Measurements from ENCODE around the gene IL11.

DNA sequence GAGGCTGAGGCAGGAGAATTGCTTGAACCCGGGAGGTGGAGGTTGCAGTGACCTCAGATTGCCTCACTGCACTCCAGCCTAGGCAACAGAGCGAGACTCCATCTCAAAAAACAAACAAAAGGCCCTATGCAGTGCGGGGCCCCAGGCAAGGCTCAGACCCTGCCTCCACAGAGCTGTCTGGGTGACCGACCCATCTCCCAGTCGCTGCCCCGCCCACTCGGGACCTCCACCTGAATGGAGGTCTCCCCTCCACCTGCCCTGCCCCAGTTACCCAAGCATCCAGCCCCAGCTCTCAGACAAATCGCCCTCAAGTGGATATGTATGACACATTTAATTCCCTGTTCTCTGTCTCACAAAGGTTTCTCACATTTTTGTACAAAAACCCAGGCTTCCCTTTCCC, 5.0 kb downstream of the IL11 start:
- TF ChIP-seq, protein P1, sequence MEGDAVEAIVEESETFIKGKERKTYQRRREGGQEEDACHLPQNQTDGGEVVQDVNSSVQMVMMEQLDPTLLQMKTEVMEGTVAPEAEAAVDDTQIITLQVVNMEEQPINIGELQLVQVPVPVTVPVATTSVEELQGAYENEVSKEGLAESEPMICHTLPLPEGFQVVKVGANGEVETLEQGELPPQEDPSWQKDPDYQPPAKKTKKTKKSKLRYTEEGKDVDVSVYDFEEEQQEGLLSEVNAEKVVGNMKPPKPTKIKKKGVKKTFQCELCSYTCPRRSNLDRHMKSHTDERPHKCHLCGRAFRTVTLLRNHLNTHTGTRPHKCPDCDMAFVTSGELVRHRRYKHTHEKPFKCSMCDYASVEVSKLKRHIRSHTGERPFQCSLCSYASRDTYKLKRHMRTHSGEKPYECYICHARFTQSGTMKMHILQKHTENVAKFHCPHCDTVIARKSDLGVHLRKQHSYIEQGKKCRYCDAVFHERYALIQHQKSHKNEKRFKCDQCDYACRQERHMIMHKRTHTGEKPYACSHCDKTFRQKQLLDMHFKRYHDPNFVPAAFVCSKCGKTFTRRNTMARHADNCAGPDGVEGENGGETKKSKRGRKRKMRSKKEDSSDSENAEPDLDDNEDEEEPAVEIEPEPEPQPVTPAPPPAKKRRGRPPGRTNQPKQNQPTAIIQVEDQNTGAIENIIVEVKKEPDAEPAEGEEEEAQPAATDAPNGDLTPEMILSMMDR (IDR thresholded peaks at IDR 0.05) = no peak
- no peak for TF ChIP-seq POLR2A (IDR thresholded peaks at IDR 0.05)
